Osteocyte (in vitro differentiated cells): Measurements from ENCODE around the gene NTSR2. TPM values are rescaled to one million over a fixed set of nuclear protein-coding genes. Genes with fewer than 3 reads are reported as not detected.
"Not testable (repeated sequence)": the region's sequence is repeated elsewhere in the genome, so short reads cannot be mapped to it uniquely, and the experiment has no call there.

Source experiments
- DNase-seq: peaks from one replicate; pipeline ENCODE4 v3.0.0; 2021; ENCODE audit warnings: mixed read lengths; ENCODE audit not compliant: unreplicated experiment; ENCODE audit errors: extremely low spot score
- H3K27ac Mint-ChIP-seq: one replicate; pipeline ENCODE4 v1.8.0; 2021; ENCODE audit warnings: mild to moderate bottlenecking, mixed read lengths; ENCODE audit not compliant: unreplicated experiment
- H3K27me3 Mint-ChIP-seq: one replicate; pipeline ENCODE4 v1.8.0; 2021; ENCODE audit warnings: mixed read lengths; ENCODE audit not compliant: unreplicated experiment
- H3K36me3 Mint-ChIP-seq: one replicate; pipeline ENCODE4 v1.8.0; 2021; ENCODE audit warnings: mixed read lengths; ENCODE audit not compliant: unreplicated experiment
- H3K4me1 Mint-ChIP-seq: one replicate; pipeline ENCODE4 v1.8.0; 2021; ENCODE audit warnings: mixed read lengths; ENCODE audit not compliant: unreplicated experiment
- H3K4me3 Mint-ChIP-seq: one replicate; pipeline ENCODE4 v1.8.0; 2021; ENCODE audit warnings: mild to moderate bottlenecking, moderate library complexity, mixed read lengths; ENCODE audit not compliant: unreplicated experiment
- H3K9me3 Mint-ChIP-seq: one replicate; pipeline ENCODE4 v1.8.0; 2021; ENCODE audit warnings: mixed read lengths; ENCODE audit not compliant: unreplicated experiment
- total RNA-seq: library from RNA; stranded (reverse); gene quantifications from 2 replicates; pipeline ENCODE4 v1.2.1, GENCODE V29; 2021
- TF ChIP-seq, protein P1 (sequence below): fragments of 200-600 bp; sonication (generic); IDR thresholded peaks from 2 replicates; pipeline ENCODE4 v1.5.0; 2021; ENCODE audit warnings: antibody characterized with exemption, mild to moderate bottlenecking, moderate library complexity

The NTSR2 gene
- total RNA-seq, 1 donor from 2014 or later = not detected

GRCh38 chr2:11665510-11666362 is 4.3 kb downstream of the NTSR2 start:
- Mint-ChIP-seq H3K27me3 (peaks cover 50% of the 10 kb centered on the region), H3K27ac (no peak overlapping the region), H3K4me1 (peaks cover 6% of the 10 kb centered on the region), H3K9me3 (peaks cover 9% of the 10 kb centered on the region), H3K4me3 (no peak overlapping the region), H3K36me3 (peaks cover 4% of the 10 kb centered on the region)
- TF ChIP-seq, protein P1, sequence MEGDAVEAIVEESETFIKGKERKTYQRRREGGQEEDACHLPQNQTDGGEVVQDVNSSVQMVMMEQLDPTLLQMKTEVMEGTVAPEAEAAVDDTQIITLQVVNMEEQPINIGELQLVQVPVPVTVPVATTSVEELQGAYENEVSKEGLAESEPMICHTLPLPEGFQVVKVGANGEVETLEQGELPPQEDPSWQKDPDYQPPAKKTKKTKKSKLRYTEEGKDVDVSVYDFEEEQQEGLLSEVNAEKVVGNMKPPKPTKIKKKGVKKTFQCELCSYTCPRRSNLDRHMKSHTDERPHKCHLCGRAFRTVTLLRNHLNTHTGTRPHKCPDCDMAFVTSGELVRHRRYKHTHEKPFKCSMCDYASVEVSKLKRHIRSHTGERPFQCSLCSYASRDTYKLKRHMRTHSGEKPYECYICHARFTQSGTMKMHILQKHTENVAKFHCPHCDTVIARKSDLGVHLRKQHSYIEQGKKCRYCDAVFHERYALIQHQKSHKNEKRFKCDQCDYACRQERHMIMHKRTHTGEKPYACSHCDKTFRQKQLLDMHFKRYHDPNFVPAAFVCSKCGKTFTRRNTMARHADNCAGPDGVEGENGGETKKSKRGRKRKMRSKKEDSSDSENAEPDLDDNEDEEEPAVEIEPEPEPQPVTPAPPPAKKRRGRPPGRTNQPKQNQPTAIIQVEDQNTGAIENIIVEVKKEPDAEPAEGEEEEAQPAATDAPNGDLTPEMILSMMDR = no peak
- peak; percentile 64 for DNase-seq

DNA sequence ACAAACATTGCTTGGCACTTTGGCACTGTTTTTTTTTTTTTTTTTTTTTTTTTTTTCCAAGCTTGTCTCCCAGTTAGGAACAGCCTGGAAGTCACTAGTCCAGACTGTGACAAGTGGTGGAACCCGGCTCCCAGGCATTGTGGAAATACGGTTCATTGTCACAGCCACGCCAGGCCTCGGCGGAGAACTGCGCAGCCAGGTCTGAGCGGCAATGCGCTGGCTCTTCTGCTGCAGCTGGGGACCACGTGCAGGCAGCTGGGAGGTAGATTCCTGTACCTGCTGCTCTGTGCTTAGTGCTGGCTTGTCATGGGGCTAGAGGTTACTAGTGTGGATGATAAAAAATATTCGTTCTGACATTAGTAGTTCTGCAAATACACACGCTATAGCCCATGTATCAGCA is 5.0 kb downstream of the NTSR2 start:
- peaks cover 4% of the 10 kb centered on the region for H3K36me3 Mint-ChIP-seq
- peaks cover 6% of the 10 kb centered on the region for H3K4me1 Mint-ChIP-seq
- H3K9me3 Mint-ChIP-seq = peaks cover 9% of the 10 kb centered on the region
- no peak for DNase-seq
- no peak overlapping the region for H3K4me3 Mint-ChIP-seq
- no peak overlapping the region for H3K27ac Mint-ChIP-seq
- peaks cover 47% of the 10 kb centered on the region for H3K27me3 Mint-ChIP-seq
- TF ChIP-seq, protein P1 = no peak

DNA sequence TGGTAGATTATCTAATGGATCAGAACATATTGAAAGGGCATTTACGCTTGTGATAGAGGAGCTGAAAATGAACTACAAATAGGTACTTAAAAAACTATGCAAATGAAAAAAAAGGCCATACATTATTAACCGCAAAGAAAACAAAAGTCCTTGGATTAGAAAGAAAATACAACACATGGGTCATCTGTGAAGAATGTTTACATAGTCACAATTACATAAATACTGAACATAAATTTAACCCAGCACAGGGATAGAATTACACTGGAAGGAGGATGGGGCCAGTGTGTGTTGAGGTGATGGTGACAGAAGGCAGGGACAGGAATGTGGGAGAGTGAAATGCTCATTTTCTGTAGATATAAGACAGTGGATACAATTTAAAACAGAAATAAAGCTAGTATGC is 6.6 kb downstream of the NTSR2 start:
- Mint-ChIP-seq H3K4me1 (peaks cover 6% of the 10 kb centered on the region), H3K4me3 (no peak overlapping the region), H3K27me3 (peaks cover 55% of the 10 kb centered on the region), H3K36me3 (peaks cover 4% of the 10 kb centered on the region), H3K27ac (no peak overlapping the region), H3K9me3 (peaks cover 9% of the 10 kb centered on the region)
- DNase-seq = no peak
- TF ChIP-seq, protein P1 = no peak

DNA sequence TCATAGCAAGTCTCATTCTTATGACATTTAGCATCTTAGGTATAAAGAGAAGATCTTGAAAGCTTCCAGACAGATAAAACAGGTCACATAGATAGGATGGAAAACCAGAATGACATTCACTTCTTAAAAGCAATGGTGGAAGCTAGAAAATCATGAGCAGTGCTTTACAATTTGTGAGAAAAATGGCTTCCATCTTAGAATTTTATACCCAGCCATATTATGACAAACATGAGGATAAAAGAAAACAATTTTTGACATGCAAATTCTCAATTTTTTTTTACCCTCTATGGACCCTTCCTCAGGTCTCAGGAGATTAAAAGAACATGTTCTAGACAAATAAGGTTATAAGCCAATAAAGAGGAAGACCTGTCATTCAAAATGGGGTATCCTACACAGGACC is 7.1 kb downstream of the NTSR2 start:
- H3K4me3 Mint-ChIP-seq = no peak overlapping the region
- peaks cover 4% of the 10 kb centered on the region for H3K36me3 Mint-ChIP-seq
- H3K4me1 Mint-ChIP-seq = peaks cover 6% of the 10 kb centered on the region
- H3K27ac Mint-ChIP-seq = no peak overlapping the region
- peaks cover 57% of the 10 kb centered on the region for H3K27me3 Mint-ChIP-seq
- no peak for DNase-seq
- H3K9me3 Mint-ChIP-seq = peaks cover 9% of the 10 kb centered on the region
- TF ChIP-seq, protein P1 = no peak

- H3K4me3 Mint-ChIP-seq = no peak overlapping the region
- H3K27ac Mint-ChIP-seq = no peak overlapping the region
- peaks cover 9% of the 10 kb centered on the region for H3K9me3 Mint-ChIP-seq
- H3K27me3 Mint-ChIP-seq = peaks cover 57% of the 10 kb centered on the region
- H3K4me1 Mint-ChIP-seq = peaks cover 6% of the 10 kb centered on the region
- DNase-seq = no peak
- H3K36me3 Mint-ChIP-seq = peaks cover 4% of the 10 kb centered on the region
- TF ChIP-seq, protein P1 = no peak
Observed at GRCh38 chr2:11661891-11662435, 8.0 kb downstream of the NTSR2 start.

DNA sequence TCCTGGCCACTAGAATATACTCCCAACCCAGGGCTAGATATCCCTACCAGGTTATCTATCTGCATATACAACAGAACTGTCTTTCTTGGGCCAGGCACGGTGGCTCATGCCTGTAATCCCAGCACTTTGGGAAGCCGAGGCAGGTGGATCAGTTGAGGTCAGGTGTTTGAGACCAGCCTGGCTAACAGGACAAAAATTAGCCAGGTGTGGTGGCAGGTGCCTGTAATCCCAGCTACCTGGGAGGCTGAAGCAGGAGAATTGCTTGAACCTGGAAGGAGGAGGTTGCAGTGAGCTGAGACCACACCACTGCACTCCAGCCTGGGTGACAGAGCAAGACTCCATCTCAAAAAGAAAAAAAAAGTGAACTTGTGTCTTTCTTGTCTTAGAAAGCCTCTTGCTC is 9.6 kb downstream of the NTSR2 start:
- not testable (repeated sequence) for H3K9me3 Mint-ChIP-seq, DNase-seq, H3K27ac Mint-ChIP-seq, H3K36me3 Mint-ChIP-seq, H3K4me3 Mint-ChIP-seq, H3K4me1 Mint-ChIP-seq
- H3K27me3 Mint-ChIP-seq = peaks cover 52% of the 10 kb centered on the region
